Pancreas (tissue), 10 donors: ENCODE data around the gene IFT88. TPM values are rescaled to one million over a fixed set of nuclear protein-coding genes. Genes with fewer than 3 reads are reported as not detected.
"Not testable (repeated sequence)": the region's sequence is repeated elsewhere in the genome, so short reads cannot be mapped to it uniquely, and the experiment has no call there.

ENCODE experiments used
- ATAC-seq, 4 donors: fragments of 200-7000 bp; cut with Tn5 transposase; one replicate each; pipeline versions ENCODE4 v1.8.0 to v1.9.1; 2020; ENCODE audit warnings: mild to moderate bottlenecking in 4 of 4, moderate library complexity in 4 of 4
- DNase-seq, 6 donors: peaks; one replicate each; pipeline ENCODE4 v3.0.0-alpha.2; 2020
- FAIRE-seq: peaks from 2 replicates; lab custom pipeline; 2012; peaks lifted over from hg19 to GRCh38; lab: Jason Lieb, UNC
- H3K27ac ChIP-seq, 4 donors: fragments of 200-600 bp; sonication (generic); 1 replicate in 3 of 4; 2 replicates in 1 of 4; pipeline versions ENCODE4 v1.5.0 to v1.8.0; 2020
- H3K27me3 ChIP-seq, 4 donors: fragments of 200-600 bp; one replicate each; pipeline ENCODE4 v1.8.0; 2021
- H3K36me3 ChIP-seq, 3 donors: fragments of 200-600 bp; sonication (generic) in 1 of 3; one replicate each; pipeline versions ENCODE4 v1.5.0 to v1.8.0; 2020 to 2021
- H3K4me1 ChIP-seq, 3 donors: fragments of 200-600 bp; one replicate each; pipeline ENCODE4 v1.8.0; 2021
- H3K4me3 ChIP-seq, 4 donors: fragments of 200-600 bp; sonication (generic) in 2 of 4; one replicate each; pipeline versions ENCODE4 v1.5.0 to v1.8.0; 2020 to 2021
- H3K9me3 ChIP-seq, 4 donors: fragments of 200-600 bp; one replicate each; pipeline ENCODE4 v1.8.0; 2021
- CTCF ChIP-seq, 4 donors: fragments of 200-600 bp; sonication (generic) in 3 of 4; IDR thresholded peaks; one replicate each; pipeline versions ENCODE4 v1.5.0 to v1.8.0; 2021; ENCODE audit warnings: antibody characterized with exemption in 4 of 4
- WGBS, 2 donors: extraction: QIAGEN DNeasy Blood & Tissue Kit; methylation state at CpG; one replicate each; pipeline ENCODE4 v1.1.7; 2013; 5-methylcytosine and 5-hydroxymethylcytosine counted together
- intact Hi-C, 3 donors: fragments of 100-400 bp; cut with DNase I; formaldehyde crosslinking; loops; one replicate each; pipeline versions ENCODE4 v1.11.1 to v1.14.2; 2022
- polyA plus RNA-seq, 2 donors: library from polyadenylated mRNA; stranded (reverse); fragments of 200-250 nt; gene quantifications; one replicate each; pipeline ENCODE4 v1.2.3, GENCODE V29; 2013
- total RNA-seq, 6 donors: library from RNA; stranded (reverse); fragmentation: NEBNext Ultra II Directional in 4 of 6; extraction: Animal tissue kit (Norgen Biotek cat#: 25700) in 4 of 6; gene quantifications; one replicate each; pipeline versions ENCODE4 v1.2.1 to v1.2.4, GENCODE V29; 2021 to 2023
- donor health status: healthy with polysubstance abuse.
- donor health status: DM: no; HTN: no; CAD: no; lungs with moderate emphysema.
- donor health status: DM: no; HTN: no; CAD: no.
- donor health status: control.
- donor health status: control.
- donor health status: Bipolar disorder and iron deficiency.
- donor health status: DM: yes; HTN: yes; CAD: no.
- donor health status: DM: no; HTN: no; CAD: no.
- donor health status: DM: no; HTN: no; CAD: no.
- donor health status: DM: yes; HTN: yes; CAD: no.

IFT88 gene
- total and polyA plus RNA-seq, 8 donors = 4.7 to 16.0 (median 7.0) TPM

- intact Hi-C loops = no loop called here
- H3K27me3 ChIP-seq = no peaks in the 10 kb centered on the region
- H3K9me3 ChIP-seq = no peaks in the 10 kb centered on the region
- TF ChIP-seq CTCF (IDR thresholded peaks at IDR 0.05) = no peak
- ATAC-seq (no peak), DNase-seq (no peak), FAIRE-seq (no peak)
- no peaks in the 10 kb centered on the region for H3K36me3 ChIP-seq
- H3K4me1 ChIP-seq = no peaks in the 10 kb centered on the region
- 82 to 92% methylated on average over 3 of the region's 3 CpGs for WGBS, 2 donors
- H3K4me3 ChIP-seq = no peak overlapping the region
- no peak overlapping the region for H3K27ac ChIP-seq
Observed at GRCh38 chr13:20679879-20680278, 112.9 kb downstream of the IFT88 start.

- FAIRE-seq (no peak), DNase-seq (no peak), ATAC-seq (no peak)
- H3K4me1 ChIP-seq = no peaks in the 10 kb centered on the region
- intact Hi-C loops = no loop called here
- H3K36me3 ChIP-seq = no peaks in the 10 kb centered on the region
- no peak overlapping the region for H3K27ac ChIP-seq
- H3K4me3 ChIP-seq = no peak overlapping the region
- H3K9me3 ChIP-seq = no peaks in the 10 kb centered on the region
- H3K27me3 ChIP-seq = no peaks in the 10 kb centered on the region
- 91% methylated on average over 10 of the region's 10 CpGs for WGBS, 2 donors
- TF ChIP-seq CTCF (IDR thresholded peaks at IDR 0.05) = no peak
Observed at GRCh38 chr13:20680416-20681080, 113.6 kb downstream of the IFT88 start.

DNA sequence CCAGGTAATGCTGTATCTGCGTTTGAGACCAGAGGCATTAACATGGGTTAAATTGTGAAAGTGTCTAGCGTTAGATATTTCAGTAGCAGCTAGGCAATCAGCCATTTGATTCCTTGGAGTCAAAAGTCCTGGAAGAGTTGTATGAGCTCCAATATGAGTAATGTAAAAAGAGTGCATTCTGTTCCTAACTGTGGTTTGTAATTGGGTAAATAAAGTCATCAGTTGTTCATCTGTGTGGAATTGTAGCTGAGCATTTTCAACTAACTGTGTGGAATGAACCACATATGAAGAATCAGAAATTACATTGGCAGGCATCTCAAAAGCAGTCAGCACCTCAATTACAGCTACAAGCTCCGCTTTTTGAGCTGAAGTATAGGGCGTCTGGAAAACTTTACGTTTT lies 114.5 kb downstream of the IFT88 start:
- H3K9me3 ChIP-seq, intact Hi-C loops, H3K36me3 ChIP-seq, FAIRE-seq, H3K27me3 ChIP-seq, DNase-seq, ATAC-seq, H3K4me1 ChIP-seq, H3K4me3 ChIP-seq, H3K27ac ChIP-seq: not testable (repeated sequence)
- 79 to 88% methylated on average over 5 of the region's 5 CpGs for WGBS, 2 donors

GRCh38 chr13:20682061-20682460 lies 115.1 kb downstream of the IFT88 start:
- TF ChIP-seq CTCF (IDR thresholded peaks at IDR 0.05) = no peak
- Histone ChIP-seq H3K9me3 (no peaks in the 10 kb centered on the region), H3K27ac (no peak overlapping the region), H3K4me1 (no peaks in the 10 kb centered on the region), H3K27me3 (no peaks in the 10 kb centered on the region), H3K36me3 (no peaks in the 10 kb centered on the region), H3K4me3 (no peak overlapping the region)
- no peak for DNase-seq
- intact Hi-C loops = no loop called here
- FAIRE-seq = no peak
- no peak for ATAC-seq
- WGBS, 2 donors = 86 to 93% methylated on average over 1 of the region's 1 CpG

DNA sequence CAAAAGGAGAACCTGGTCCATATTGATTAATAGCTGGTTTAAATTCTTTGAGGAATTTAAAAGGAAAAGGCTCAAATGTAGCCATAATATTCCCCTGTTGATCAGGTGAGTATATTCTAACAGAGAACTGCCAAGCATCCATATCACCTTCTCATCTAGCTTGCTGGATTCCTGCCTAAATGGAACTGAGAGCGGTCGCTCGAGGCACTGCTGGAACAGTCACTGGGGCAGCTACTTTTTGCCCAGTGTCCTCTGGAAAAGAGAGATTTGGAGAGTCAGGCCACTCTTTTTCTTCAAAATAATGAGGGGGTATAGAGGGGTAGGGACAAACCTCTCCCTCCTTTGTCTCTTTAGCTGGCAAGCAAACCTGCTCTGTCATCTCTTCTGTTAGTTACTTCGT lies 117.1 kb downstream of the IFT88 start:
- intact Hi-C loops = no loop called here
- WGBS, 2 donors = 84 to 86% methylated on average over 4 of the region's 4 CpGs
- TF ChIP-seq CTCF (IDR thresholded peaks at IDR 0.05) = no peak
- H3K9me3 ChIP-seq = no peaks in the 10 kb centered on the region
- no peaks in the 10 kb centered on the region for H3K36me3 ChIP-seq
- H3K27ac ChIP-seq = no peak overlapping the region
- no peaks in the 10 kb centered on the region for H3K4me1 ChIP-seq
- H3K27me3 ChIP-seq = no peaks in the 10 kb centered on the region
- DNase-seq (no peak), FAIRE-seq (no peak), ATAC-seq (no peak)
- no peak overlapping the region for H3K4me3 ChIP-seq
